HEK293 (cell line): ENCODE data around the gene THG1L.

Experiments
- CTCF ChIP-seq: fragments of 450-650 bp; formaldehyde crosslinking; IDR thresholded peaks from 2 replicates; pipeline ENCODE4 v1.5.1; 2016; ENCODE audit warnings: missing biosample characterization, missing genetic modification characterization
- PRDM10 ChIP-seq: fragments of 450-650 bp; formaldehyde crosslinking; IDR thresholded peaks from 2 replicates; pipeline ENCODE4 v1.5.1; 2016; ENCODE audit warnings: missing biosample characterization, missing genetic modification characterization
- ZBTB49 ChIP-seq: fragments of 450-650 bp; formaldehyde crosslinking; IDR thresholded peaks from 2 replicates; pipeline ENCODE4 v1.5.1; 2016; ENCODE audit warnings: missing biosample characterization, missing genetic modification characterization, low read depth
- ZNF311 ChIP-seq: fragments of 450-650 bp; formaldehyde crosslinking; IDR thresholded peaks from 2 replicates; pipeline ENCODE4 v1.5.1; 2017; ENCODE audit warnings: missing biosample characterization, missing genetic modification characterization, borderline replicate concordance
- ZNF529 ChIP-seq: fragments of 450-650 bp; formaldehyde crosslinking; IDR thresholded peaks from 2 replicates; pipeline ENCODE4 v1.5.1; 2017; ENCODE audit warnings: missing genetic modification characterization, missing biosample characterization; ENCODE audit not compliant: insufficient replicate concordance
- ZNF600 ChIP-seq: fragments of 450-650 bp; formaldehyde crosslinking; IDR thresholded peaks from 2 replicates; pipeline ENCODE4 v1.5.1; 2016; ENCODE audit warnings: missing biosample characterization, missing genetic modification characterization
- ZNF830 ChIP-seq: fragments of 450-650 bp; IDR thresholded peaks from 2 replicates; pipeline ENCODE4 v1.5.0; 2018; ENCODE audit warnings: missing biosample characterization, missing genetic modification characterization, low read depth, mild to moderate bottlenecking, moderate library complexity

- no peak for TF ChIP-seq CTCF (tag by site-specific recombination)
- TF ChIP-seq ZNF311 (tag by site-specific recombination) = no peak
- TF ChIP-seq ZNF529 (tag by site-specific recombination) = no peak
- TF ChIP-seq PRDM10 (tag by site-specific recombination) = no peak
- peak; percentile 51; the same call in 1 of the 2 replicates for TF ChIP-seq ZNF600 (tag by site-specific recombination)
- no peak for TF ChIP-seq ZBTB49 (tag by site-specific recombination)
- no peak for TF ChIP-seq ZNF830 (tag by site-specific recombination)
Observed at GRCh38 chr5:157778121-157778805, 47.0 kb downstream of the THG1L start.
